Measurements from ENCODE around the gene TENT5C.

TENT5C gene

DNA sequence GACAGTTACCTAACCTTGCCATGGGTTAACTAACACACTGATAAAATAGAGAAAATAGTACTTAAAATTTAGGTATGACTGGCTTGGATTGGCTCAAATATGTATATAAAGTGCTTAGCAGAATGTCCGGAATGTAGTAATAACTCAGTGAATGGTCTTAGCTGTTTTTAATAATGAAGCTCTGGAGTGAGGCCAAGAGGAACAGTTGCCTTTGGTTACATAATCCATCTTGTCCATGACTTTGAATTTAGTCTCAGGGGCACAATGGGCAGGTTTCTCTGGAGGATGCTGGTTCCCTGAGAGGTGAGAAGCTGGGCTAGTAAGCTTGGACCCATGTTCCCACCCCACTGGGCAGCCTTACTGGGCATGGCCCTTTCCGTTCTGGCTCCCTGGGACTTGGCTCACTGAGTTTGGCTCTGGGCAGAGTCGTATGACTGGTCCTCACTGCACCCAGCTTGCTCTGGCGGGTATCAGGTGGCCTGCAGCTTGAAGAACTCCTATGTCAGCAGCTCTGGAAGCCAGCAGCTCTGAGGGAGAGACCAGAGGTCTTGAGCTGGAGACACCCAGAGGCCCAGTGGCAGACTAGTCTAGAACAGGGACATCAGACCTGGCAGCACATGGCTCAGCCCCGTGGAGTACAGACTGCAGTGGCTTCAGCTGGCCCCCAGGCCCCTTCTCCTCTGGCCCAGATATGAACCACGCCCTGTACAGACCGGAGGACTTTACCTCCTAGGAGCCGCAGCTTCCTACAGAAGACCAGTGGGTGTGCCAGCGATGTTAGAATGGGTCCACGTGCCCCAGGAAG lies 40.4 kb downstream of the TENT5C start:
- no peak overlapping the region for H3K4me3 ChIP-seq (ENCODE audit: low read depth, low read length)
- ChIA-PET POLR2A (no interaction called here), CTCF (interaction anchor here (0.7 to 1.5 kb wide), 2 partner anchors 108 to 111 kb away, joined by 3 to 4 read pairs; no protein-coding TSS in a partner anchor)
- DNase-seq (ENCODE audit: low read depth, low spot score): peak; percentile 3
- TF ChIP-seq, protein P1, sequence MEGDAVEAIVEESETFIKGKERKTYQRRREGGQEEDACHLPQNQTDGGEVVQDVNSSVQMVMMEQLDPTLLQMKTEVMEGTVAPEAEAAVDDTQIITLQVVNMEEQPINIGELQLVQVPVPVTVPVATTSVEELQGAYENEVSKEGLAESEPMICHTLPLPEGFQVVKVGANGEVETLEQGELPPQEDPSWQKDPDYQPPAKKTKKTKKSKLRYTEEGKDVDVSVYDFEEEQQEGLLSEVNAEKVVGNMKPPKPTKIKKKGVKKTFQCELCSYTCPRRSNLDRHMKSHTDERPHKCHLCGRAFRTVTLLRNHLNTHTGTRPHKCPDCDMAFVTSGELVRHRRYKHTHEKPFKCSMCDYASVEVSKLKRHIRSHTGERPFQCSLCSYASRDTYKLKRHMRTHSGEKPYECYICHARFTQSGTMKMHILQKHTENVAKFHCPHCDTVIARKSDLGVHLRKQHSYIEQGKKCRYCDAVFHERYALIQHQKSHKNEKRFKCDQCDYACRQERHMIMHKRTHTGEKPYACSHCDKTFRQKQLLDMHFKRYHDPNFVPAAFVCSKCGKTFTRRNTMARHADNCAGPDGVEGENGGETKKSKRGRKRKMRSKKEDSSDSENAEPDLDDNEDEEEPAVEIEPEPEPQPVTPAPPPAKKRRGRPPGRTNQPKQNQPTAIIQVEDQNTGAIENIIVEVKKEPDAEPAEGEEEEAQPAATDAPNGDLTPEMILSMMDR (IDR thresholded peaks at IDR 0.05; ENCODE audit: insufficient read depth, low read length, missing control alignments): no peak

- no peak overlapping the region for H3K4me3 ChIP-seq (ENCODE audit: low read depth, low read length)
- POLR2A ChIA-PET: no interaction called here
- CTCF ChIA-PET: interaction anchor here (0.7 to 1.5 kb wide), 2 partner anchors 107 to 110 kb away, joined by 3 to 4 read pairs; no protein-coding TSS in a partner anchor
- TF ChIP-seq, protein P1 (IDR thresholded peaks at IDR 0.05; ENCODE audit: insufficient read depth, low read length, missing control alignments): no peak
- no peak for DNase-seq (ENCODE audit: low read depth, low spot score)
Observed at GRCh38 chr1:117646956-117647355, 41.1 kb downstream of the TENT5C start.

DNA sequence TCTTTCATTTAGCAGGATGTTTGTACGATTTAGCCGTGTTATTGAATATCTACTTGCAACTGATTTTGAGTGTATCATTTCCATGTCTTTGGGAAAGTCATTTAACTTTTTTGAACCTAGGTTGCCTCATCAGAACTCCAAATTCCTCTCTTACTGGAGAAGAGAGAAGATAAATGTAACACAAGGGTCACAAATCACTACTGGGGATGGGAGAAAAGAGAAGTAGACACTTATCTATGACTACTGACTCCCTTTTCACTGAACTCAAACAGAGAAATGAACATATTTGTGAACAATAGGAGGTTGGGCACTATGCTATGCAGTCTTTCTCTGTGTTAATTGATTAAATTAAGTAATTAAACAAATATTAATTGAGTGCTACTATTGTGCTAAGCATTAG lies 42.2 kb downstream of the TENT5C start:
- TF ChIP-seq, protein P1 (IDR thresholded peaks at IDR 0.05; ENCODE audit: insufficient read depth, low read length, missing control alignments): no peak
- ChIA-PET CTCF (no interaction called here), POLR2A (no interaction called here)
- H3K4me3 ChIP-seq (ENCODE audit: low read depth, low read length): no peak overlapping the region
- no peak for DNase-seq (ENCODE audit: low read depth, low spot score)

DNA sequence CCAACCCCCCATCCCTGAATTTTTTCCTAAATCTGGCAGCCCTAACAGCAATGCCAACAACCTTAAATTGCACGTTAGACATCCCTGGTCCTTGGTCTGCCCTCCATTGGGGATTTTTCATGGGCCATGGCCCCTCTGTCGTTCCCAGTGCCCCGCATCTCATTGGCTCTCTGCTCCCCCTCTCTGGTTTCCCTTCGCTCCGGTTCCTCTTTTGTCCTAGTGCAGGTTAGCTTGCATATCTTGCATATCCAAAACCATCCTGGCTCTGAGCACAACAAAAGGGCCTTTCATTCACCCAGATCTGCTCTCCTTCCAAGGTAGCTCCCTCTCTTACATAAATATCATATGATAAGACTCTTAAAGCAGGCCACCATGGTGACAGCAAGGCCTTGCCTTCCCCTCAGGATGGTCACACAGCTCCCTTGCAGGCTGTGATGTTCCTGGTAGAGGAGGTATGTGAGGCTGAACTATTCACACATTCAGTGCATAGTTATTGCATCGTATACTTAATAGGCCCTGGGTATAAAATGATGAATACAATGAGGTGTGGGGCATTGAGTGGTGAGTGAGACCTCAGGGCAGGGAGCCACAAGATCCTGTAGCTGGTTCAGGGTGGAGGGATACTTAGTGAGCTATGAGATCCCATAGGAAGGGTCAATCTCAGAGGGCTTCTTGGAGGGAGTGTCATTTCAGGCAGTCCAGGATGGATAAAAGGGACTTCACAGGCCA lies 45.2 kb downstream of the TENT5C start:
- DNase-seq (ENCODE audit: low read depth, low spot score): no peak
- ChIA-PET CTCF (interaction anchor here (0.8 kb wide), 1 partner anchor 523 kb away, joined by 3 read pairs; no protein-coding TSS in a partner anchor), POLR2A (no interaction called here)
- no peak overlapping the region for H3K4me3 ChIP-seq (ENCODE audit: low read depth, low read length)
- TF ChIP-seq, protein P1 (IDR thresholded peaks at IDR 0.05; ENCODE audit: insufficient read depth, low read length, missing control alignments): no peak

DNA sequence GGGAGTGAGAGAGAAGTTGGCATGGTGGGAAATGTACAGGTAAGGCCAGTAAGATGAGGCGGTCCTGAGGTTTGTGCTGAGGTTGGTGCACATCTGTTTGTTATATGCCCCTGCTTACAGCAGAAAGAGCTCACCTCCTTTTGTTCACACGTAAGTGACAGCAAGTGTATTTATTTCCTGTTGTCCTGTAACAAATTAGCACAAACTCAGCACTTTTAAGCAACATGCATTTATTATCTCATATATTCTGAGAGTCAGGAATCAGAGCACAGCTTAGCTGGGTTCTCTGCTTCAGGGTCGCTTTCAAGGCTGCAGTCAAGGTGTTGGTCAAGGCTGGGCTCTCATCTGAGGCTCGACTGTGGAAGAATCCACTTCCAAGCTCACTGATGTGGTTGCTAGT lies 45.8 kb downstream of the TENT5C start:
- no peak overlapping the region for H3K4me3 ChIP-seq (ENCODE audit: low read depth, low read length)
- ChIA-PET CTCF (interaction anchor here (0.8 kb wide), 1 partner anchor 523 kb away, joined by 3 read pairs; no protein-coding TSS in a partner anchor), POLR2A (no interaction called here)
- no peak for DNase-seq (ENCODE audit: low read depth, low spot score)
- TF ChIP-seq, protein P1 (IDR thresholded peaks at IDR 0.05; ENCODE audit: insufficient read depth, low read length, missing control alignments): no peak

DNA sequence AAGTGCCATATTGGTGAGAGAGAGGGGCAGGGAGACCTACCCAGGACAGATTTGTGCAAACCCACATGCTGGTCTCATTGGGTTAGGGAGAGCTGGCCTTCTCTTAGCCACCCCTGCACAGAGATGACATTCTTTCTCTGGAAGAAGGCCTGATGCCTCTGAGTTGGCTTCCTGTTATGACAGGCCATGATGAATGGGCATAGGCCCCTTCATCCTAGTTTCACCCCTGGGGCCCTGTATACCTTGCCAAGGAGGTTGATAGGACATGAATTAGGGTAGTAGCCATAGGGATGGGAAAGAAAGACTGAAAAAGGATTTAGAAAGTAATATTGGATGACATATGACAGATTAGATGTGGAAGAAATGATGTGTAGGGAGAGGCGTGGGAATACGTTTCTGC lies 46.6 kb downstream of the TENT5C start:
- POLR2A ChIA-PET: no interaction called here
- CTCF ChIA-PET: no interaction called here
- TF ChIP-seq, protein P1 (IDR thresholded peaks at IDR 0.05; ENCODE audit: insufficient read depth, low read length, missing control alignments): no peak
- DNase-seq (ENCODE audit: low read depth, low spot score): no peak
- no peak overlapping the region for H3K4me3 ChIP-seq (ENCODE audit: low read depth, low read length)

Data from AG04449 (cell line).